GM18867 (cell line): ENCODE results near the gene TNC.

ENCODE experiments used
- ATAC-seq: cut with Tn5 transposase; IDR thresholded peaks from one replicate; pipeline ENCODE4 v1.9.1; 2021; ENCODE audit warnings: mild to moderate bottlenecking, moderate library complexity; ENCODE audit not compliant: unreplicated experiment

TNC gene

DNA sequence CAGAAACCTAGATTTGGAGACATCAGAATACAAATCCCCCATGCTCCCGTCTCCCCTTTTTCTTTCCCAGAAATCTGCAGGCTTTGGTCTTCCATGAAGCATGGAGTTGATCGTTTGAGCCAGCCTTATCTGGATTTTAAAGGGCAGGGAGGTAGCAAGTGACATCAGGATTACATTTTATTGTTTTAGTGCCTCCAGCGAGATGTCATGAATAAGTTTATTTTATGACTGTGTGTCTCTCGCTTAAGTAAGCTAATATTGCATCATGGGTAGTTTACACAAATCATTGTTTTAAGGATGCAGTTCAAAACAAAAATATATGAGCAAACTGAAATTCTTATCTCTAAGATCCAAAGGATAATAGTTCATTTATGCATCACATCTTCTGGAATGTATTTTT, 136.9 kb downstream of the TNC start:
- no peak for ATAC-seq

- ATAC-seq = no peak
Observed at GRCh38 chr9:114973216-114973615, 144.7 kb downstream of the TNC start.

DNA sequence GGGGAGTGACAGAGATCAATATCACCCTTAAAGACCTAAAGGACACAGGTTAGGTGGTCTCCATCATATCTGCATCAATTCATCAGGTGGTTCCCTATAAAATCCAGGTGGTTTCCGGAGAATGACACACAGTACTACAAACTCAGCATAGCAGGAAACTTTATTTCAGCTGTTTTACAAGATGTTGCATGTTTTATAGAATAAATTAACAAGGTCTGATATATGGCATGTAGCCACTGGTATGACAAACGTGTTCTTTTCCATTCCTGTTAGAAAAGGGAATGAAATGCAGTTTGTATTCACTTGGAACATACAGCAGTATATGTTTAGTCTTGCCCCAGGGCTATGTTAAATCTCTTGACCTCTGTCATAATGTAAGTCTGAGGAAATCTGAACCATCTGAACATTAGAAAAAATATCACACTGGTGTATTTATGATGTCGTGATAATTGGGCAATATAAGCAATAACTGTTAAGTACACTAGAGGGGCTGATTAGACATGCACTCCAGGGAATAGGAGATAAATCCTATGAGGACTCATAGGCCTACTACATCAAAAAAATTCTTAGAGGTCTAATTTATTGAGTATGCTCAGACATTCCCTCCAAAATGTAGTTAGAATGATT, 145.3 kb downstream of the TNC start:
- no peak for ATAC-seq
